Activated naive CD4-positive, alpha-beta T cell (primary cell): Measurements from ENCODE around the gene SPATA21.

Experiments used
- DNase-seq, 4 experiments: peaks; one replicate each; lab custom pipeline; 2025; lab: John Stamatoyannopoulos, UW

SPATA21 gene

DNA sequence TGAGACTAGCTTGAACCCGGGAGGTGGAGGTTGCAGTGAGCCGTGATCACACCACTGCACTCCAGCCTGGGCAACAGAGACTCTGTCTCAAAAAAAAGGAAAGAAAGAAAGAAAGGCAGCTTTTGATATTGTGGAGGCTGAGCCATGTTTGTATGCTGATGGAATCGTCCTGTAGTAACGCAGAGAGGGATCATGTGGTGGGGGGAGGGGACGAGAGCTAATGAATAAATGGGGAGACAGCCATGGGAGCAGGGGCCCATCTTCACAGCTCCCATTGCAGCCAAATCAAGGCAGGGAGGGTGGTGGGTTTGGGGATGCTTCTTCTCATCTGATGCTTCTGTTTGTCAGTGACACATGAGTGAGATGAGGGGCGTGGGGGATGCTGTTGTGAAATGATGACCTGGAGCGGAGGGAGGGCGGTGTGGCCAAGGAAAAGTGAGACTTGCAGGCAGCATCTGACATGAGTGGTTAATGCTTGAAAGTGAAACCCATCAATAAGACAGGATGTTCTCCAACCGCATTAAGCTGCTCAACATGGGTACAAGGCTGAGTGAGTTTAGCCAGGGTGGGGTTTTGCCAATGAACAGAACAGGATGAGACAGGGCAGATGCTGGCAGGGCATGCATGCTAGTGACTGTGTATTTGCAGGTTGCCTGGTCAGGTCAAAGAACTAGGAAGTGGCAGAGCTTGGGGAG lies 16.7 kb downstream of the SPATA21 start:
- DNase-seq: peak in 1 of 4 experiments; percentile 31

DNA sequence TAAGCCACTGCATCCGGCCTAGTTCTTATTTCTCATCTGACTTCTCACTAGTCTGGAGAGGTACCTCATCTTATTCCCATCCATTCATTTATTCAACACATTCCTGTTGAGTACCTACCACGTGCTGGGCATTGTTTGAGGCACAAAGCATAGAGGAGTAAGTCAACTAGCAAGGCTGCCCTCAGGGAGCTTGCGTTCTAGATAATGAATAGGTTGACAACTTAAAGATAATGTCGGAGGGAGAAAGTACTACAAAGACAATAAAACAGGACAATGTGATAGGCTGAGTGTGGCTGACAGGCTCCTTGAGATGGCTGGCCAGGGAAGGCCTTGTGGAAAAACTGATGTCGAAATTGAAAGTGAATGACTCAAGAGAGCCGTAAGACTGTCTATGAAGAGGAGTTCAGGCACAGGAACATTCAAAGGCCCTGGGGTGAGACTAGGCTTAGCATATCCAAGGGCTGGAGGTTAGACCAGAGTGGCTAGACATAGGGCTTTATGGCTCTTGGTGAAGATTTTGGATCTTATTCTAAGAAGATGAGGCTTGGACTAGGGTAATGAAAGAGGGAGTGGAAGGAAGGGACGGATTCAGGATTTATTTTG lies 18.3 kb downstream of the SPATA21 start:
- no peak for DNase-seq

DNA sequence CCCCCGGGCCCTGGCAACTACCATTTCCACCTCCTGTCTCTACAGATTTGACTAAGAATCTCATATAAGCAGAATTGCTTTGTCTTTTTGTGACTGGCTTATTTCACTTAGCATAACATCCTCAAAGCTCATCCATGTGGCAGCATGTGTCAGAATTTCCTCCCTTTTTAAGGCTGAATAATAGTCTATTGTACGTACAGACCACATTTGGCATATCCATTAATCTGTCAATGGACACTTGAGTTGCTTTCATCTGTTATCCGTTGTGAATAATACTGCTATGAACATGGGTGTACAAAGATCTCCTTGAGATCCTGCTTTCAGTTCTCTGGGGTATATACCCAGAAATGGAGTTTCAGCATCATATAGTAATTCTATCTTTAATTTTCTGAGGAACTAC lies 24.0 kb downstream of the SPATA21 start:
- DNase-seq: no peak

DNA sequence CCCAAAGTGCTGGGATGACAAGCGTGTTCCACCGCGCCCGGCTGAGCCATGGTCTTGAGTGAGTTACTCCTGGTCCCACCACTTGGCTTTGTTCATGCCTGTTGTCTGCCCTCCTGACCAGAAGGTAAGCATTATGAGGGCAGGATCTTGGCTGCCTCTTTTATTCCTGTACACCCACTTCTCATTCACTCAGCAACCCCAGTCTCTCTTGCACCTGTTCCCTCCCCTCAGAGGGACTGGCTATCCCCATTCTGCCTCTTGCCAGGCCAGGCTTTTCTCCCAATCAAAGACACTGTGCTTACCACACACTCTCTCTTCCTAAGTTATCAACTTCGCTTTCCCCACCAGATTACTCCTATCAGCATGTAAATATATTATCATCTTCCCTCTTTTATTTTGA lies 26.4 kb downstream of the SPATA21 start:
- DNase-seq: no peak

DNA sequence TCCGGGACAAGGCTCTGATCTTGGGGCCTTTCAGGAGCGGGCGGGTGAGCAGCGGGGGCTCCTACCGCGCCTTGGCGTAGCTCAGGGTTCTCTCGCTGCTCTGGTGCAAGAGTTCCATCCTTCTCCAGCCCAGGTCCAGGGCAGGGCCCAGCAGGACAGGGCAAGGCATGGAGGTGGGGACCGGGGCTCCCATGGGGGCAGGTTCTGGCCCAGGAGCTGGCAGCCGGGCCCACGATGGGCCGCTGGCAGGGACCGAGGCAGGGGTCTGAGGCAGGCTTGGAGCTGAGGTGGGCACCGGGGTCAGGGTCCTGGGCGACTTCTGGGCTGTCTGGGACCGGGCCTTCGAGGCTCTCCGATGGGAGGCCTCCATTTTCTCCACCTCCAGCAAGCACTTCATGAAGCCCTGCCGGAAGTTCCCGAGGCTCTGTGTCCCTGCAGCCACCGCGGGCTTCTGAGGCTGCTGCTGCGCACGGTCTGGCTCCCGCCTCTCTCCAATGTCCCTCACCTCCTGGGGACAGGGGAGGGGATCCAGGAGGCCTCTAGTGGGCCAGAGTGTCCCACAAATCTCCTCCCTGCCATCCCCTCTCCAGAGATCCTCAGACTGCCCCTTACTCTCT lies 27.6 kb downstream of the SPATA21 start:
- no peak for DNase-seq

DNA sequence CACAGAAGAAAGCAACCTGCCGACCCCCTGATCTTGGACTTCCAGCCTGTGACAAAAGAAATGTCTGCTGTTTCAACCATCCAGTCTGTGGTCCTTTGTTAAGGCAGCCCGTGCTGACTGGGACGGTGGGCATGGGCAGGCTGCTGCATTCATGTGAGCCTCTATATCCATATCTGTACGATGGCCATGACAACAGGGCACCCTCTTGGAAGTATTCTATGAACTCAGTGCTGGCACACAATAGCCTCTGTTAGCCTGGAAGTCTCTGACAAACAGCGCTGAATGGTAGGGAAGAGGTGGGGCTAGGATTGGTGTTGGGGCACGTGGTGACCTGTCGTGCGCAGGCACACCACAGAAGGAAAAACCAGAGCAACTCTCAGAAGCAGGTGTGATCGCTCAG lies 30.4 kb downstream of the SPATA21 start:
- DNase-seq: no peak

DNA sequence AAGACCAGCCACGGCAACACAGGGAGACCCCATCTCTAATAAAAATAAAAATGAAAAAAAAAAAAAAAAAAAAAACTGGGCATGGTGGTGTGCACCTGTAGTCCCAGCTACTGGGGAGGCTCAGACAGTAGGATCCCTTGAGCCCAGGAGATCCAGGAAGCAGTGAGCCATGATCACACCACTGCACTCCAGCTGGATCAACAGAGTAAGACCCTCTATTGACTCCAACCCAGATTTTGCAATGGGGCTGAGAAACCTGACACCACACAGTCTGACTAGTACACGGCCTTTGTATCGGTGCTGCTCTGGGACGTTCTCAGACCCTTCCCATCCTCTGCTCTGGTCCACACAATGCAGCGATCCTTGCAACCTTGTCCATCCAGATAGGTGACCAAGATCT lies 31.8 kb downstream of the SPATA21 start:
- DNase-seq: no peak

DNA sequence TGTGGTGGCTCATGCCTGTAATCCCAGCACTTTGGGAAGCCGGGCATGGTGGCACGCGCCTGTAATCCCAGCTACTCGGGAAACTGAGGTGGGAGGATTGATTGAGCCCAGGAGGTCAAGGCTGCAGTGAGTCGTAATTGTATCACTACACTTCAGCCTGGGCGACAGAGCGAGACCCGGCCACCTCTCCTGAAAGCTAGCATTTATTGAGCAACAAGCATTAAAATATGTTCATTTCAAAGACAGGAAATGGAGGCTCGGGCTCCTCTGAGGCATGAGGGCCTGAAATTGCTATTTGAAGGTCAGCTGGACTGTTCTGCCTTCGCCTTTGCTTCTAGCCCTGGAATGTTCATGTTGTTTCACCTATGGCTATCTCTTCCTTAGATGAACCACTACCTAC lies 34.5 kb downstream of the SPATA21 start:
- no peak for DNase-seq

DNA sequence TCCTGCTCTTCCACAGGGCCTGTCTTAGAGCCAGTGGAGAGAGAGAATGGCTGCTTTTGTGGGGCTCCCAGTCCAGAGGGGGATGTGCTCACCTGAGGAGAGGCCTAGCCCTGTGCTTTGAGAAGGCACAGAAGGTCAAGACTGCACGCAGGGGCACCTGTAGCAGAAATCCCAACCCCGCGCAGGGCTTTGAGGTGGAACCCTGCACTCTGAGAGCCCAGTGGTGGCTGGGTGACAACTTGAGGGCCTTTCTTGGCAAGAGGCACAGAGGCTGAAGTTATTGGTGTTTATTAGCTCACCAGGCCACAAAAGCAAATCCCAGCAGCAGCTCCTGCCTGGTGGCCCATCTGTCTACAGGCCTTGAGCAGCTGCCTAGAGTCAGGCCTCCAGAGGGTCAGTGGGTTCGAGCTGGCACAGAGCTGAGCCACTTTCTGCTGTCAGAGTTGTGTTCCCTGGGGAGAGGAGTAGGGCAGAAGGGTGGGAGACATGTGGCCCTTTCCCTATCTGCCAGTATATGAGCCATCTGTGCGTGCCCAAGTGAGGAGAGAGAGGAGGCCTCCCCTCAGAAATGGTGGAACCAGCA lies 38.8 kb downstream of the SPATA21 start:
- no peak for DNase-seq

DNA sequence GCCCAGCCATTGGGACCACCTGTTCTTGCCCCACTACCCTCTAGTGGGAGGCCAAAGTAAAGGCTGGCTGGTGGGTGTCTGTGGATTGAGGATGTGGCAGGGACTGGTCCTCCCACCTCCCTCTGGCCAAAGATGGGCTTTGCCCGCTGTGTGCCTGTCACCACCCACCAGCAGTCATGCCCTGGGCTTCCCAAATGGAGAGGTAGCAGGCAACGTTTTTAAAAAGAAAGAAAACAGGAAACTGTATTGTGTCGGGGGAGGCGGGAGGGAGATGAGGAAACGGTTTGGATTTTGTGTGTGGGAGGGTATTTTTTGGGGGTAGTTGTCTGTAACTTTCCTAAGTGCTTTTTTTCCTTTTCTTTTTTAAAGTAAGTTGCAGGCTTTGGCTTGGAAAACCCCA lies 40.1 kb downstream of the SPATA21 start:
- no peak for DNase-seq

DNA sequence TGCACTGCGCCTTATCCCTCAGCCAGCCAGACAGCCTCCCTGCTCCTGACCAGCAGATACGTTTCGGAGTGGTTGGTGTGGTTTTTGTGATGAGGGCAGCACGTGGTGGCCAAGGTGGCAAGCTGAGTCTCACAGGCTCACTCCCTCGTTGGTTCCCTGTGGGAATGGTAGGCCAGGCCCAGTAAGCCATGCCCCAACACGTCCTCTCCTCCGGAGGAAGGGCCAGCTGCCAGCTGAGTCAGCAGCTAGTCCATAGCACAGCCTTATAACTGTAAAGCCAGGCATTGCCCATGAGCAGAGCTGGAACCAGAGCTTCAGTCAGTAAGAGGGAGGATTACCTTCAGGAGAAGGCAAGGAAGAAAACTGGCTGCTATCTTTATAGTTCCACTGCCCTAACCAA lies 40.6 kb downstream of the SPATA21 start:
- no peak for DNase-seq

DNA sequence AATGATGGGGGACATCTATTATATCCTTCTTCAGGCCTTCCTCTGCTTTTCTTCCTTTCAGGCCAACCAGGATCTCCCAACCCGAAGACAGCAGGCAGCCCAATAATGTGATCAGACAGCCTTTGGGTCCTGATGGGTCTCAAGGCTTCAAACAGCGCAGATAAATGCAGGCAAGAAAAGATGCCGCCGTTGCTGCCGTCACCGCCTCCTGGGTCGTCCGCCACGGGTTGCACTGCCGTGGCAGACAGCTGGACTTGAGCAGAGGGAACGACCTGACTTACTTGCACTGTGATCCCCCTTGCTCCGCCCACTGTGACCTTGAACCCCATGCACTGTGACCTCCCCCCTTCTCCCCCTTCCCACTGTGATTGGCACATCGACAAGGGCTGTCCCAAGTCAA lies 42.2 kb downstream of the SPATA21 start:
- DNase-seq: no peak

DNA sequence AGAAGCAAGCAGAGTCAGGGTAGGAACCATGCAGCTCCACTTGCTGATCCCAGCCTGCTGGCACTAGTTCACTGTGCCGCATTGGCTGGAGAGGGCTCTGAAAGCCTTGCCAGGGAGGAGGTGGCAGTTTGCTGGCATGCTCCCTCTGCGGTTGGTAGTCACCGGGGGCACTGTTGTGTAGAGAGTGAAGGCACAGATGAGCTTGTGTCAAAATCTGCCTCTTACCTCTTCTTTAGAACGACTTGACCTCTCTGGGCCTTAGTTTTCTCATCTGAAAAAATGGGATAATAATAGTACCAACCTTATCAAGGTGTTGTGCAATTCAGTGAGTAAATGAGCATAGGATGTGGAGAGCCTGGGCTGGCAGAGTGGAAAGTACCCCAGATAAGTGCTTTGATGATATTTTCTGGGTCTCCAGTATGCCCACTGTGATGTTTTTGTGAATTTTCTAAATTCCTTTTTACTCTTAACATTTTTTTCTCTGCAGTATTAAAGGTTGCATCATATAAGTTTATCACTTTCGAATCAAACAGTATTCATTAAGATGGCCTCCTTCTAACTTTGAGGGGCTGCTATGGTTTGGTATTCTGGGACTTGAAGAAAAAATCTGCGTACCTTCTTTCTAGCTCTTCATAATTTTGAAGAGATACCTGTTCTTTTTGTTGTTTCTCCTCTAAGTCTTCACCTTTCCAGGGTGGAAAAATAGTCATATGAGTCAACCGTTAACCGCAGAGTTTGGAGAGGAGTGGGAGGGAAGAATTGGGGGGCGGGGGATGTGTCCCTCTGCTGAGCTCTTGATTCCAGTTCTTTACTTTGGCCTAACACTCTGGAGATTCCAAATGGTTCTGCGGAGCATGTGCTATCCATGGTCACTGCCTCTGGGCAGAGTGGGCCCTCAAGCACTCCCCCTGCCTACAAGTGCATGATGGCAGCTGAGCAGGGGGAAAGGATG lies 43.4 kb downstream of the SPATA21 start:
- no peak for DNase-seq

DNA sequence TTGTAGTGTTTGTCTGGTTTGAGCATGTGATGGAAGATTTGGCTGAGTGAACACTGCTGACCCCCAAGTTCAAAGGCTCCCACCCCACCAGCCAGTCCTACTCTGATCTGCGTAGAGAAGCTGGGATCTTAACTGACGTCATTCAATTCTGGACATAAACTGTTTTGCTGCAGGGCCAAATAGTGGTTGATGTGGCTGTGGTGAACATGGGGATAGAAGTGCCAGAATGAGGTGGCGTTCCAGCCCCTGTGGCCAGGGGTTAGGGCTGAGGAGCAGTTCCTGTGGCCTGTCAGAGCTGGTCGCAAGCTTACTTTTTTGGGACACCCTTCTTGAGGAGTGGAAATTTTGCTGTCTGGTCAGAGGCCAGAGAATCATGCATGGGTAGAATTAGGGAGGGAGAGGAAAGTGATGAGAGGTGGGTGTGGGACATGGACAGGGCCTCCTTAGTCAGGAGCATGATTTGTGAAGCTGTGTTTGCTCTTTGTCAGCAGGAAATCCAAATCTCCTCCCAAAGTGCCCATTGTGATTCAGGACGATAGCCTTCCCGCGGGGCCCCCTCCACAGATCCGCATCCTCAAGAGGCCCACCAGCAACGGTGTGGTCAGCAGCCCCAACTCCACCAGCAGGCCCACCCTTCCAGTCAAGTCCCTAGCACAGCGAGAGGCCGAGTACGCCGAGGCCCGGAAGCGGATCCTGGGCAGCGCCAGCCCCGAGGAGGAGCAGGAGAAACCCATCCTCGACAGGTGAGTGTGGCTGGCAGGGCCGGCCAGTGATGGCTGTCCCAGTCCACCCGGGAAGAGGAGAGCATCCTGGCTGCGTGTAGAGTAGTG lies 44.3 kb downstream of the SPATA21 start:
- DNase-seq: no peak

DNA sequence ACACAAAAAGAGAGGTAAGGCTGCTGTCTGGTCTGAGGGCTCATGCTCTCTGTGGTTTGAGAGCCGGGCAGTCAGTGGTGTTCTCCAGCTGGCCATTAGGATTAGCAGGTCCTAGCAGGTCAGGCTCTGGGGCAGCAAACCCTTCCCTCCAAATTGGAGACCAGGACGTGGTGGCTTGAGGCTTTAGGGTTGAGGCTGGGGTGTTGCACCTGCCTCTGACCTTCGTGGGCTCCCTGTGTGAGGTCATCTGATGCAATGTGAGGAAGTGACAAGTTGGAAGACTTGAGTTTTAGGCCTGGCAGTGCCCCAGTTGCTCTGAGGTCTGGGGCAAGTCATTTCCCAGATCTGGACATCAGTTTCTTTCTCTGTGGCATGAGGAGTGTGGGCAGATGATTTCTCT lies 45.8 kb downstream of the SPATA21 start:
- no peak for DNase-seq

DNA sequence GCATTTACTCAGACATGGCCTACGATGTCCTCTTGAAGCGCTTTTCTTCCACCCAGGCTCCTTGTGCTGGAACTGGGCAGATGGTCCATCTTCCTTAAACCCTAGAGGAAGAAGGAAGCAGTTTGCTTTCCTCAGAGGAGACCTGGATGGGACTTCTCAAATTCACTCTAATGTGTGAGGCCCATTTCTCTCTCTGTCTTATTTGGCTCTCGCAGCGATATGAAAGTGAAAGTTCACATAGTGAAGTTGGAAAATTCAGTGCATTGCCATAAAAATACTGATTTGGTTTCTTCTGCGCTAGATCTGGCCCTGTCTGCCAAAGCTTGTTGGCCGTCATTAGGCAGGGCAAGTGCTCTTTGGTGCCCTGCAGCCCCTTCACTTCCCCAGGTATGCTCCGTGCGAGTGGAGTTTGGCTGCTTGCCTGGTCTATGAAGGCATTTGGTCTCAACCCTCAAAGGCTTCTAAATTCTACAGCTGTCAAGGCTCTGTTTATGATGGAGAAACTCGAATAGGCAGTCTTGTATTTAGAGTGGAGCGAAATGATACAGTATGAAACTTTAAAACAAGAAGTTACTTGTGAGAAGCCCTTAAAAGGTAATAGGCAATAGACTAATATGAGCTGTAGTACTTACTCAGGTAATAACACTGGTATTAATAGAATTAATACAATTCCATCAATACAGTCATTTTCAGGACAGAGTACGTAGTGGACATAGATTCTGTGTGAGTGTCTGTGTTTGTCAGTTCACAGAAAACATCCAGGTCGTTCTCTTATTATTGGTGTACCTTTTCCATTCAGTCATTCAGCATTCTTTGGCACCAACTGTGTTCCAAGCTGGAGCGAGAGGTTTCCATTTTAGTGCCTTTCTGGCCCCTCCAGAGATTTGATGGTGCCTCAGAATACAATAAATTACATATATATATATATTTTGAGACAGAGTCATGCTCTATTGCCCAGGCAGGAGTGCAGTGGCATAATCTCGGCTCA lies 49.7 kb downstream of the SPATA21 start:
- no peak for DNase-seq

DNA sequence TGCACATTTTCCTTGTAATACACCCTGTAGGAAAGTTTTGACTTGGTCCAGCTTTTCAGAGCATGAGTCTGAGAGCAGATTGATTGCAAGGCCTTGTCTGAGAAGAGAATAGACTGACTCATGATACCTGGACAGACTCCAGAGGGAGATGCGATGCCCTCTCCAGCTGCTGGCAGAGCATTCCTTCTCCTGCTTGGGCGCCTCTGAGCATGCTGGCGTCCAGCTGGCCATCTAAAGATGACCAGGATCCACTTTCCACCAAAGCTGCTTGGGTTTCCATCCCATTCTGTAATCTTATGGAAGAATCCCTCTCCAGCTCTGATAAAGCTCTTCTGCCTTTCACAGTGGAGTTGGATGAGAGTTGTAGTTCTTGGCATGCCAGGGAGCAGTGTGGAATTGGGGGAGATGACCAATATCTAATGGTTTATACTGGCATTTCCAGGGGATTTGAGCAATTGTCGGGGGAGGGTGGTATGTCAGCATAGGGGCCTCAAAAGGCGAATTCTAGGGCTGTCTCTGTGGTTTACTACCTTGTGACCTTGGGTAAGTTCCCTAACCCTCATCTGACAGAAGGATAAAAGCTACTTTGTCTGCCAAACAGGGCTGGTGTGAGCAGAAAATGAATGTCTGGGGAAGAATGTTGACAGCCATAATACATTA lies 50.6 kb downstream of the SPATA21 start:
- no peak for DNase-seq

DNA sequence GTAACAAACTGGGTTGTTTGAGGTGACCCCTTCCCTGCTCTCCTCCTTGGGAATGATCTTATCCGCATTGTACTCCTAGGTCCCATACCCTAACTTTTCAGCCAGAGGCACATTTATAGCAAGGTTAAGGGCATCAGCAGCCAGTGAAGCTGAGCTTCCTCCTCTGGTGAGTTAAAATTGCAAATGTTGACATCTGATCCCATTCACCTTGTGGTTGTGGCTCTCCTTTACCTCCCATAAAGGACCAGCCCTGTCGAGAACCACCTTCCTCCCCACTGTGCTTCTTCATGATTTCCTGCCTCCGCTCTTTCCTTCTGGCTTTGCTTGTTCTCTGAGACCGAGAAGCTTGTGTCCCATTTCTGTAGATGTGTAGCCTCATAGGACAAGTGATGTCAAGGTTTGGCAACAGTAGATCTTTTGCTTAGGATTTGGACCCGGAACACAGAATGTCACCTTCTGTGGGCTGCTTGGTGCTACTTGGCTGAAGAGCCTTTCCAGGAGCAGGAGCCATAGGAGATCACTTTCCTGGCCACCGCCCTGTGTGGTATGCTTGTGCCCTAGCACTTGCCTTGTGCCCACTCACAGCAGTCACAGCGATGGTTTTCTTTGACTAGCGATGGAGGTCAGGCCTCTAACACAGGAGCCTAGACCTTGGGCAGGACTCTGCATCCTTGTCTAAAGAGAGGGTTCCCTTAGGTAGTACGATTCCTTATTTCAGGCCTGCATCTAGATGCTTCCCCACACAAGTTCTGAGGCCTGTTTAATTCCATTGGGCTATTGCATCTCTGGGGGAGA lies 51.4 kb downstream of the SPATA21 start:
- no peak for DNase-seq

DNA sequence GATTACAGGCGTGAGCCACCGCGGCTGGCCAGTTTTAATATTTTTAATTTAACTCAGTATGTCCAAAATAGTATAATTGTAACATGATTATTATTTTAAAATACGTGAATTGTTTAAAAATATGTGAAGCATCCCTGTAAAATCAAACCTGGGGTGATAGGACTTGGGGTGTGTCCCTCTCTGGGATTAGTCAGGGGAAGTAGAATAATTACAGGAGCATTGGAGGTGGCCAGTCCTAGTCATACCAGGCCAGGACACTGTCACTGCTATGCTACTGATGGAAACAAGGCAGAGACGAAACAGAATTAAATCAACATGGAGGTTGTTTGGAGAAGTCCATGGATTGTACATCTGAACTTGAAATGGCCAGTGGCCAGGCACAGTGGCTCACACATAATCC lies 53.3 kb downstream of the SPATA21 start:
- DNase-seq: no peak
